ENCODE results near the gene PPP1R36. TPM values are rescaled to one million over a fixed set of nuclear protein-coding genes. Genes with fewer than 3 reads are reported as not detected.
A peak's percentile ranks its signal among the peaks of the same experiment; 100 is the strongest.

The PPP1R36 gene
- total RNA-seq, 1 experiment from 2014 or later = not detected

DNA sequence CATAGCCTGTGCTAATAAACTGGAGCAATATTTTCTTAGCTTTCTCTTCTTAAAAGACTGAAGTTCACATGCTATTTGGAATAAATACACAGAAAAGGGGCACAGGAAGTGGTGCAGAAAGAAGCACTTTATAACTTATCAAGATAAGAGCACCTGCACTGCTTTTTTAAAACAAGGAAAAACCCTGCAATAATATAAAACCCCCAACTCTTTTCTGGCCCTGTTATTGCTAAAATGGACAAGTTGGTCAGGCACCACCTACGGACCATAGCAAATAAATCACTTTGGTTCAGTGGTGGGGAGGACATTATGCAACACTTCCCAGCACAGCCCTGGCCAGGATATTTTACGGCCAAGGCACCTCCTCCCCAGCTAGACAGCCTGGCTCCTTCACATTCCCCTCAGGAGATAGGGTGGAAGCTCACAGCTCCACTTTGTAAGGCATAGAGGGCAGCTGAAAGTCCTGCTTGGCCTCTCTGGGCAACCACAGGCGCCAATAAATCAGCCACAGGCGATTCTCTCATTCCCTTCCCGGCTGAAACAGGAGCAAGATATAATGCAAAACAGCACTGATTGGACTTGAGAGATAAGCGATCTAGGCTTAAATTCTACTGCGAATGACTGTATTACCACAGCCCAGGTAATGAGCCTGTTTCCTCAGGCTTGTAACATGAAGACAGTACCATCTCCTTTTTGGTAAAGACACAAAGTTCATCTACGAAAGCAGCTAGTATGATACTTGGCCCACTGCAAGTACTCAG is 48.2 kb upstream of the PPP1R36 start:
- Histone ChIP-seq H3K4me2 (peak overlapping the region; percentile 82), H3K9me2 (ENCODE audit: insufficient read depth) (no peaks in the 10 kb centered on the region), H3F3A (ENCODE audit: insufficient read depth, low read depth) (peaks cover 39% of the 10 kb centered on the region), H3K79me2 (ENCODE audit: low read depth) (peaks cover 64% of the 10 kb centered on the region), H3K36me3 (ENCODE audit: low read depth) (0 out of 2 replicates have a peak, but pooled peaks cover 5% of the 10 kb centered on the region), H2AFZ (peak overlapping the region; percentile 93), H3K27me3 (ENCODE audit: insufficient read depth, low read depth) (no peaks in the 10 kb centered on the region), H3K27ac (peak overlapping the region; percentile 93), H4K20me1 (ENCODE audit: insufficient read depth) (peaks cover 6% of the 10 kb centered on the region; the same call in 1 of the 2 replicates), H3K4me1 (replicated peaks; ENCODE audit: insufficient read depth) (peaks cover 34% of the 10 kb centered on the region), H3K4me3 (peak overlapping the region; percentile 61), H3K9me3 (ENCODE audit: insufficient read depth, low read depth) (no peaks in the 10 kb centered on the region)
- TF ChIP-seq EZH2 (IDR thresholded peaks at IDR 0.05; ENCODE audit: low read depth) = no peak
- peak; percentile 40; the same call in 1 of the 2 replicates for TF ChIP-seq CTCF (conservative IDR thresholded peaks at IDR 0.05)
- intact Hi-C loops (cut with micrococcal nuclease; ENCODE audit: unreplicated experiment) = loop anchor here (5.0 to 10.0 kb wide), 3 partner anchors 203 to 471 kb away; partner anchors contain the start of genes CHURC1, PLEKHG3 and RAB15
- DNase-seq = peak; percentile 57 to 87
- no TSS peak for BruUV-seq (replicated peaks)
- CTCF ChIA-PET = interaction anchor here (0.6 to 0.8 kb wide), 2 partner anchors 9 to 55 kb away, joined by 5 to 6 read pairs; no protein-coding TSS in a partner anchor
- POLR2A ChIA-PET (ENCODE audit: unreplicated experiment) = interaction anchor here (0.6 kb wide), 2 partner anchors 54 to 182 kb away, joined by 3 read pairs; no protein-coding TSS in a partner anchor

DNA sequence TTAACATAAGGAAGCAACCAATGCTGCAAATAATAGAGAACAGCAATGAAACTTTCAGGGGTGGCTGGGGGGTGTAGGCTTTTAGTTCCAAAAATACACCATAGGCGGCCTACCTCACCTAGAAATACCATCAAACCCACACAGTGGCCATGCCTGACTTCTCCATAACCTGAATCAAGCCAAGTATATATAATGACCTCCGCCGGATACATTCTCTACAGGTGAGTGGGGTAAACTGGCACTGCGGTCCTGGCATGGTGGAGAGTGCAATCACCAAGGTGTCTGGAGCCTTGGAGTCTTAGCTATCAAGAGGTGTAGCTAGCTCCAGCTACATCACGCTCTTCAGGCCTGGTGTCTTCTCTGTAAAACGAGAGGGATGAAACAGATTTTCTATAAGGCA is 47.3 kb upstream of the PPP1R36 start:
- Histone ChIP-seq H3K79me2 (ENCODE audit: low read depth) (peaks cover 73% of the 10 kb centered on the region), H3K27ac (peak overlapping the region; percentile 93), H3K9me3 (ENCODE audit: insufficient read depth, low read depth) (no peaks in the 10 kb centered on the region), H3K4me1 (replicated peaks; ENCODE audit: insufficient read depth) (peaks cover 43% of the 10 kb centered on the region), H3F3A (ENCODE audit: insufficient read depth, low read depth) (peaks cover 45% of the 10 kb centered on the region), H4K20me1 (ENCODE audit: insufficient read depth) (peaks cover 13% of the 10 kb centered on the region; the same call in 1 of the 2 replicates), H2AFZ (peak overlapping the region; percentile 93), H3K27me3 (ENCODE audit: insufficient read depth, low read depth) (no peaks in the 10 kb centered on the region), H3K4me2 (peak overlapping the region; percentile 82), H3K9me2 (ENCODE audit: insufficient read depth) (no peaks in the 10 kb centered on the region), H3K4me3 (peak overlapping the region; percentile 61), H3K36me3 (ENCODE audit: low read depth) (0 out of 2 replicates have a peak, but pooled peaks cover 5% of the 10 kb centered on the region)
- no peak for TF ChIP-seq EZH2 (IDR thresholded peaks at IDR 0.05; ENCODE audit: low read depth)
- POLR2A ChIA-PET (ENCODE audit: unreplicated experiment) = interaction anchor here (0.5 kb wide), 1 partner anchor 17 kb away, joined by 9 read pairs; no protein-coding TSS in a partner anchor
- BruUV-seq (replicated peaks) = no TSS peak
- CTCF ChIA-PET = interaction anchor here (0.8 kb wide), 1 partner anchor 8 kb away, joined by 6 read pairs; no protein-coding TSS in a partner anchor
- intact Hi-C loops (cut with micrococcal nuclease; ENCODE audit: unreplicated experiment) = loop anchor here (5.0 to 10.0 kb wide), 3 partner anchors 202 to 470 kb away; partner anchors contain the start of genes CHURC1, PLEKHG3 and RAB15
- DNase-seq = peak; percentile 15 to 69

GRCh38 chr14:64502887-64503433 is 46.8 kb upstream of the PPP1R36 start:
- Histone ChIP-seq H3K27me3 (ENCODE audit: insufficient read depth, low read depth) (no peaks in the 10 kb centered on the region), H3K9me3 (ENCODE audit: insufficient read depth, low read depth) (no peaks in the 10 kb centered on the region), H4K20me1 (ENCODE audit: insufficient read depth) (peaks cover 17% of the 10 kb centered on the region; the same call in 1 of the 2 replicates), H3K79me2 (ENCODE audit: low read depth) (peaks cover 78% of the 10 kb centered on the region), H3K4me1 (replicated peaks; ENCODE audit: insufficient read depth) (peaks cover 48% of the 10 kb centered on the region), H2AFZ (peak overlapping the region; percentile 93), H3K9me2 (ENCODE audit: insufficient read depth) (no peaks in the 10 kb centered on the region), H3K4me3 (peak overlapping the region; percentile 61), H3K4me2 (peak overlapping the region; percentile 82), H3F3A (ENCODE audit: insufficient read depth, low read depth) (peaks cover 45% of the 10 kb centered on the region), H3K27ac (peak overlapping the region; percentile 93), H3K36me3 (ENCODE audit: low read depth) (0 out of 2 replicates have a peak, but pooled peaks cover 4% of the 10 kb centered on the region)
- BruUV-seq (replicated peaks) = TSS peak; percentile 31
- intact Hi-C loops (cut with micrococcal nuclease; ENCODE audit: unreplicated experiment) = loop anchor here (1.0 to 10.0 kb wide), 6 partner anchors 37 to 469 kb away; partner anchors contain the start of genes CHURC1, HSPA2, PLEKHG3 and RAB15
- CTCF ChIA-PET = no interaction called here
- POLR2A ChIA-PET (ENCODE audit: unreplicated experiment) = interaction anchor here (0.5 to 0.7 kb wide), 4 partner anchors 16 to 126 kb away, joined by 4 to 9 read pairs (median 7); no protein-coding TSS in a partner anchor
- DNase-seq = peak in 1 of 2 experiments; percentile 14
- TF ChIP-seq EZH2 (IDR thresholded peaks at IDR 0.05; ENCODE audit: low read depth) (no peak), CTCF (conservative IDR thresholded peaks at IDR 0.05) (no peak)

Measured in PC-9 (cell line).